22Rv1 (cell line): Measurements from ENCODE around the gene CTDSPL.

Experiments used
- H3K27ac ChIP-seq: fragments of 450-650 bp; 2 replicates; pipeline ENCODE4 v1.5.1; 2017
- CTCF ChIP-seq: fragments of 450-650 bp; IDR thresholded peaks from 2 replicates; pipeline ENCODE4 v1.5.1; 2017; ENCODE audit warnings: mild to moderate bottlenecking
- ZFX ChIP-seq: fragments of 450-650 bp; IDR thresholded peaks from 2 replicates; pipeline ENCODE4 v1.6.1; 2017; ENCODE audit warnings: antibody characterized with exemption, borderline replicate concordance

The CTDSPL gene

GRCh38 chr3:37876279-37876678, 14.6 kb downstream of the CTDSPL start:
- TF ChIP-seq ZFX (no peak), CTCF (no peak)
- H3K27ac ChIP-seq = no peak overlapping the region

- H3K27ac ChIP-seq = no peak overlapping the region
- no peak for TF ChIP-seq CTCF
- no peak for TF ChIP-seq ZFX
These were observed 21.0 kb downstream of the CTDSPL start for GRCh38 chr3:37882711-37883110.

GRCh38 chr3:37885814-37886213, 24.1 kb downstream of the CTDSPL start:
- TF ChIP-seq ZFX (no peak), CTCF (no peak)
- no peak overlapping the region for H3K27ac ChIP-seq

GRCh38 chr3:37886395-37886794, 24.7 kb downstream of the CTDSPL start:
- TF ChIP-seq ZFX (no peak), CTCF (no peak)
- no peak overlapping the region for H3K27ac ChIP-seq

- no peak overlapping the region for H3K27ac ChIP-seq
- TF ChIP-seq ZFX (no peak), CTCF (no peak)
These were observed 25.4 kb downstream of the CTDSPL start for GRCh38 chr3:37887062-37887461.

GRCh38 chr3:37887824-37888223, 26.1 kb downstream of the CTDSPL start:
- no peak overlapping the region for H3K27ac ChIP-seq
- TF ChIP-seq CTCF (no peak), ZFX (no peak)

GRCh38 chr3:37888421-37888820, 26.7 kb downstream of the CTDSPL start:
- no peak overlapping the region for H3K27ac ChIP-seq
- TF ChIP-seq CTCF = no peak
- TF ChIP-seq ZFX = no peak
